MM.1S (cell line): ENCODE results near the gene PLA2G15.

Source experiments
- CTCF ChIP-seq: fragments of 300-600 bp; sonication (generic); IDR thresholded peaks from 2 replicates; pipeline ENCODE4 v1.5.1; 2016; ENCODE audit warnings: antibody characterized with exemption, low read length, mixed read lengths
- EZH2 ChIP-seq: fragments of 300-600 bp; sonication (generic); optimal IDR thresholded peaks from 2 replicates; pipeline ENCODE3; 2017; ENCODE audit warnings: low read depth, mild to moderate bottlenecking, antibody characterized with exemption, low read length, mixed read lengths
- EZH2phosphoT487 ChIP-seq: fragments of 300-600 bp; sonication (generic); IDR thresholded peaks from 2 replicates; pipeline ENCODE4 v1.6.1; 2018; ENCODE audit warnings: antibody characterized with exemption, low read length

GRCh38 chr16:68285683-68286082 lies 40.5 kb downstream of the PLA2G15 start:
- TF ChIP-seq CTCF (no peak), EZH2 (no peak), EZH2phosphoT487 (no peak)
